Mesothelial cell of epicardium (in vitro differentiated cells): Measurements from ENCODE around the gene ITGA5. TPM values are rescaled to one million over a fixed set of nuclear protein-coding genes. Genes with fewer than 3 reads are reported as not detected.

Source experiments
- DNase-seq, 2 experiments: peaks; one replicate each; pipeline ENCODE4 v3.0.0; 2021; ENCODE audit warnings: low spot score in 2 of 2; ENCODE audit not compliant: unreplicated experiment in 2 of 2
- H3K27ac Mint-ChIP-seq: 2 replicates; pipeline ENCODE4 v1.8.0; 2021; ENCODE audit warnings: mixed read lengths
- H3K27me3 Mint-ChIP-seq: 2 replicates; pipeline ENCODE4 v1.8.0; 2021; ENCODE audit warnings: low read depth, mixed read lengths
- H3K36me3 Mint-ChIP-seq: 2 replicates; pipeline ENCODE4 v1.8.0; 2021; ENCODE audit warnings: mixed read lengths
- H3K4me1 Mint-ChIP-seq: 2 replicates; pipeline ENCODE4 v1.8.0; 2021; ENCODE audit warnings: mixed read lengths
- H3K4me3 Mint-ChIP-seq: 2 replicates; pipeline ENCODE4 v1.8.0; 2021; ENCODE audit warnings: mild to moderate bottlenecking, moderate library complexity, mixed read lengths
- H3K9me3 Mint-ChIP-seq: 2 replicates; pipeline ENCODE4 v1.8.0; 2021; ENCODE audit warnings: mixed read lengths
- CTCF ChIP-seq: fragments of 200-600 bp; sonication (generic); IDR thresholded peaks from one replicate; pipeline ENCODE4 v1.5.0; 2021; ENCODE audit warnings: antibody characterized with exemption; ENCODE audit not compliant: unreplicated experiment
- total RNA-seq: library from RNA; stranded (reverse); gene quantifications from 3 replicates; pipeline ENCODE4 v1.2.1, GENCODE V29; 2021

The ITGA5 gene
- total RNA-seq, 1 donor from 2014 or later, result 65.3 TPM

- no peak for DNase-seq
- H3K9me3 Mint-ChIP-seq, result no peaks in the 10 kb centered on the region
- H3K4me3 Mint-ChIP-seq, result peak overlapping the region; percentile 63
- H3K27me3 Mint-ChIP-seq, result no peaks in the 10 kb centered on the region
- peaks cover 51% of the 10 kb centered on the region for H3K4me1 Mint-ChIP-seq
- no peak for TF ChIP-seq CTCF
- H3K36me3 Mint-ChIP-seq, result peaks cover 3% of the 10 kb centered on the region
- H3K27ac Mint-ChIP-seq, result peak overlapping the region; percentile 99
Observed at GRCh38 chr12:54352891-54353874, 65.9 kb downstream of the ITGA5 start.

DNA sequence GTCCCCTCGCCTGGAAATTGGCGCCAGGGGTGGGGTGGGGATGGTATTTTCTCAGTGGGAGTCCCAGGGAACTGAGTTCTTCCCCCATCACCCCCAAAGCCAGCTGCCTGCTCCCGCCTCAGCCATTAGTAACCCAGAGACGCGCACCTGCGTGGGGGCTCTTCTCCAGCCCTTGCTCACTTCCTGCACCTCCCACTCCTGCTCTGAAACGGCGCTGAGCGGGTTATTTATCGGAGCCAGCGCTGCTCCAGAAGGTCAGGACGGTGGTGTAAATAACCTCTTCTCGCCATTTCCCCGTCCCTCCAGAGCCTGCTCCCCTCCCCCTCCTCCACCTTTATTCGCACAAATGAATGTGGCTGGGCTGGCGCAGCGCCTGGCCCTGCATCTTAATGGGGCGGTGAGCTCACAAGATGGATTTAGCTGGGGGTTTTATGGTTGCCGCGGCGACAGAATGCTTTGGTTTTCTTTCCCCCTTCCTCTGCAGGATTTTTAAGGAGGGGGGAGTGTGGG is 67.0 kb downstream of the ITGA5 start:
- TF ChIP-seq CTCF, result no peak
- Mint-ChIP-seq H3K36me3 (peaks cover 11% of the 10 kb centered on the region), H3K9me3 (no peaks in the 10 kb centered on the region), H3K4me1 (peaks cover 51% of the 10 kb centered on the region), H3K4me3 (peak overlapping the region; percentile 63), H3K27me3 (no peaks in the 10 kb centered on the region), H3K27ac (peak overlapping the region; percentile 99)
- DNase-seq, result peak; percentile 63 to 80

DNA sequence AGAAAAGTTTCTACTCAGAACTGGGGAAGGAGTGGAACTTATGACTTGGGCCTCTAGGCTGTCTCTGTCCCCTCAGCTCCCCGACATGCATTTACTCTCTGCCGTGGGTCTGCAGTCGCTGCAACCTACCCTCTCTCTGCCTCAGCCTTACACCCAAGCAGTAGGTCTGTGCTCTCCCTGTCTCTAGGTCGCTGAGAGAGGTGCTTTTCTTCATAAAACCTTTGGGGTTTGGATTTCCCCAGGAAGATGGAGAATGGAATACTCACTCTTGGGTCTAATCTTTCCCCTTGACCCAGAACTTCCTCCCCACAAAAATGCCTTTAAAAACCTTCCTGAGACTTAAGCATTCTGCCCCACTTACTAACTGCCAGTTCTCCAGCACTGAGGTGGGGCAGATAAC is 67.7 kb downstream of the ITGA5 start:
- no peak overlapping the region for H3K4me3 Mint-ChIP-seq
- H3K27ac Mint-ChIP-seq, result peak overlapping the region; percentile 99
- H3K27me3 Mint-ChIP-seq, result no peaks in the 10 kb centered on the region
- H3K4me1 Mint-ChIP-seq, result peaks cover 51% of the 10 kb centered on the region
- no peak for DNase-seq
- no peaks in the 10 kb centered on the region for H3K9me3 Mint-ChIP-seq
- H3K36me3 Mint-ChIP-seq, result peaks cover 17% of the 10 kb centered on the region
- TF ChIP-seq CTCF, result no peak

DNA sequence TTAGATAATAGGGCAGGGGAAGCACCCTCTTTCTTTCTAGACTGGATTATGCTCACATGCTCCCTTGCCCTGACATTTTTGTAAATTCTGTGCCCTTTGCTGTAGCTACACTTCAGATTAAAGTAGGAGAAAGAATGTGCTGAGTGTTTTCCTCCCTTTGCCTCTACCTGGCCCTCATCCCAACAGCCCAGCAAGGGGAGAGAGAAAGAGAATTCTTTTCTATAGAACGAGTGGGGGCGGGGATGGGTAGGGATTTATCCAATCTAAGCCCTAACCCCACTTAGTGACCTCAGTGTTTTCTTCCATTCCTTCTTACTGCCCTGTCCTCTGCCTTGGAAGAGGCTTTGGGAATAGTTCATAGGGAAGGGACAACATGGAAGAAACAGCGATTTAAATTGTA is 68.3 kb downstream of the ITGA5 start:
- TF ChIP-seq CTCF, result no peak
- no peak for DNase-seq
- Mint-ChIP-seq H3K4me1 (peaks cover 51% of the 10 kb centered on the region), H3K4me3 (peak overlapping the region; percentile 18), H3K36me3 (peaks cover 17% of the 10 kb centered on the region), H3K9me3 (no peaks in the 10 kb centered on the region), H3K27ac (peak overlapping the region; percentile 99), H3K27me3 (no peaks in the 10 kb centered on the region)

- TF ChIP-seq CTCF, result no peak
- Mint-ChIP-seq H3K4me3 (no peak overlapping the region), H3K9me3 (no peaks in the 10 kb centered on the region), H3K4me1 (peaks cover 51% of the 10 kb centered on the region), H3K27me3 (no peaks in the 10 kb centered on the region), H3K36me3 (peaks cover 23% of the 10 kb centered on the region), H3K27ac (peak overlapping the region; percentile 99)
- no peak for DNase-seq
Observed at GRCh38 chr12:54349679-54350078, 69.4 kb downstream of the ITGA5 start.
